ENCODE data around the gene KRTAP29-1. TPM values are rescaled to one million over a fixed set of nuclear protein-coding genes. Genes with fewer than 3 reads are reported as not detected.

The KRTAP29-1 gene
- polyA plus RNA-seq, 1 donor: not detected

- DNase-seq (ENCODE audit: low read depth): no peak
Measured at GRCh38 chr17:41328207-41328606, 25.6 kb upstream of the KRTAP29-1 start.

- DNase-seq (ENCODE audit: low read depth): no peak
Measured at GRCh38 chr17:41327411-41328120, 24.9 kb upstream of the KRTAP29-1 start.

GRCh38 chr17:41326173-41327145 is 23.8 kb upstream of the KRTAP29-1 start:
- DNase-seq (ENCODE audit: low read depth): no peak

GRCh38 chr17:41325611-41326010 is 23.0 kb upstream of the KRTAP29-1 start:
- DNase-seq (ENCODE audit: low read depth): no peak

- DNase-seq (ENCODE audit: low read depth): no peak
Measured at GRCh38 chr17:41325126-41325525, 22.5 kb upstream of the KRTAP29-1 start.

DNA sequence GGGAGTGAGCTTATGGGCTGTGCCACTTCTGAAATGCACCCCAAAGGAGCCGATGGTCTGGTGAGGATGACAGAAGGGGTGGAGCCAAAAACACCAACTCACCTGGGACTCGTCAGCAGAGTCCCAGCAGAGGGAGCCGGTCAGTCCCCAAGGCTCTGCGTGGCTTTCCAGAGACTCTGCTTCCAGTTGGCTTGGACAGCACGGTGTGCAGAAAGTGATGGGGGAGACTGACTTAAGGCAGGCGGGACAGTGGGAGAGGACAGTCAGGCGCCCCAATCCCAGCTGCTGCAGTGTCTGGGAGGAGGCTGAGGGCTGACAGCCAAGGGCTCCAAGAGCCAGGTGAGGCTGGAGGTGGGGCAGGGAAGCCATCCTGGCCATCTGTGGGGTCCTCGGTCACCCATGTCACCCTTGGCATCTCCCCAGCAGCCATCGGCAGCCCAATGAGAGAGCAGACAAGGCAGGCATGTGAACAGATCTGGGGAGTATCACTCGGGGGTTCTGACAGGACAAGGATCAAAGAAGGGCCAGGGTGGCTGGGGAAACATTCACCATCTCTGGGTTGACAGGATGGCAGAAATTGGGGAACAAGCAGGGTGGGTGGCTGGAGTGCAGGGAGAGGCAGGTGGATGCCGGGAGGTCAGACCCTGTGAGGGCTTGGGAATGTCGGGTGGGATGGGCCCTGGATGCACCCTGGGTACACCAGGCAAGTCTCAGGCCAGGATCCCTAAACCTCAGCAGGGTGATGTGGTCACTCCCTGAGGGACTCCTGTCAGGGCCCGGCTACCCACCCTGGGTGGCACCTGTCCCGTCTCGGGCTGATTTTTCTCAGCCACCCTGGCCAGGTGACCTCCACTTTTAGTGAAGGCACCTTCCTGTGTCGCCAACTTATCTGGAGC is 21.8 kb upstream of the KRTAP29-1 start:
- no peak for DNase-seq (ENCODE audit: low read depth)

- no peak for DNase-seq (ENCODE audit: low read depth)
Measured at GRCh38 chr17:41322903-41323895, 20.5 kb upstream of the KRTAP29-1 start.

- peak; percentile 8 for DNase-seq (ENCODE audit: low read depth)
Measured at GRCh38 chr17:41322094-41322902, 19.6 kb upstream of the KRTAP29-1 start.

DNA sequence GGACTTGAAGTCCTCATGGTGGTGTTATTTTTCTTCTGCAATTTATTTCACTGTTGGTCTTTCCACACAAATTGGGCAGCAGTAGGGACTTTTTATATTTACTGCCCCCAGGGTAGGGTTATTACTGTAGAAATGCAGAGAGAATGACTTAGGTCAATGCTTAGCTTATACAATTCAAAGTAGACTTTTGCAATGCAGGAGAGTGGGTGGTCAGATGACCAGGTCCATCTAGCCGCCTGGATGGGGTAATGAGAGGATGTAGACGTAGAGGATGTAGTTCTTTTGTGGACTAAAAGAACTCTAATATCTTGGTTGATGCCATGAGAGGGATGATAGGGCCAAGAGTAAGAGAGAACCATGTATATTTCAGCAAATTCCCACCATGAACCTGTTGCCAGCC is 15.6 kb upstream of the KRTAP29-1 start:
- no peak for DNase-seq (ENCODE audit: low read depth)

DNA sequence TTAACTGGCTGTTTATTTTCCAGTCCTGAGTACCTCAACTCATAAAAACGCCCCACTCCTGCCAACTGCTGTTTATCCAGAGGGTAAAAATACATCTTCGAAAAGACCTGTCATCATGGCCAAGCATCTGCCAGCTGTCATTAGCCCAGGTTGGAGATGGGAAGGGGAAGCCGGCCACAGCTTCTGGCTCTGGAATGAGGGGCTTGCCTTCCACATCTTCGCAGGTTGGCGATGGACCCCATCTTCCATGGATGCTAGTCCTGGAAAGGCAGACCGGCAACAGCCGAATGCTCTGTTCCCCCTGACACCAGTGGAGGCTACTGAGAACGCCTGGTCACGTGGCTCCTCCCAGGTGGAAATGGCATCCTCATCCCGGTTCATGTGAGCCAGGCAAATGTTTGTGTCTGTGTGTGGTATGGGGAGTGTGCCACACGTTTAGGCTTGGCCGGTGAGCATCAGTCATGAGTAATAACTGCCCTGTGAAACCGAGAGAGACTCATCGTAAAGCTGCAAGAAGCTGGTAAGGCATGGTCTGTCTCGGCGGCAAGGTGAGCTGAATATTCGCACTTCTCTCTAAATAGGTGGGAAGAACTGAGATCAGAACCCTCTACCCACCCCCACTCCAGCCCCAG is 13.3 kb upstream of the KRTAP29-1 start:
- no peak for DNase-seq (ENCODE audit: low read depth)

GRCh38 chr17:41315204-41315794 is 12.6 kb upstream of the KRTAP29-1 start, which contains the start of gene KRTAP17-1:
TSS of gene KRTAP17-1 (minus strand) at chr17:41315710. CDS start at chr17:41315650, 60 bp downstream.
- no peak for DNase-seq (ENCODE audit: low read depth)

GRCh38 chr17:41311111-41311510 is 8.5 kb upstream of the KRTAP29-1 start:
- no peak for DNase-seq (ENCODE audit: low read depth)

DNA sequence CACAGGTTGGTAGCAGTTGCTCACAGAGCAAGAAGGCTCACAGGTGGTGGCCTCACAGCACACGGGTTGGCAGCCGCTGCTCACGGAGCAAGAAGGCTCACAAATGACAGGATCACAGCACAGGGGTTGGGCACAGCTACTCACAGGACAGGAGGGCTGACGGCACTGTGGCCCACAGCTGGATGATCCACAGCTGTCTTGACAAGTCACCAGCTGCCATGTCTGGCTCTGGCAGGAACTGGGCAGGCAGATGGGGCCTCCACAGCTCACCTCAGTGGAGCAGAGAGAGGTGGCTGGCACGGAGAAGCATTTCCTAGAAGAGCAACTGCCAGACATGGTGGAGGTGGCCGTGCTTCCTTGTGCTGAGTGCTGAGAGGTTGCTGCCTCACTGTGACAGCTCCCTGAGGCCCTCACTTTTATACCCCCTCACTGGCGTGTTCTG is 6.3 kb upstream of the KRTAP29-1 start, which contains the start of gene KRTAP16-1:
Gene KRTAP16-1 (minus strand): TSS at position 392 of the 442 bp plus-strand sequence. CDS start 56 bp downstream, at position 336.
- DNase-seq (ENCODE audit: low read depth): no peak

DNA sequence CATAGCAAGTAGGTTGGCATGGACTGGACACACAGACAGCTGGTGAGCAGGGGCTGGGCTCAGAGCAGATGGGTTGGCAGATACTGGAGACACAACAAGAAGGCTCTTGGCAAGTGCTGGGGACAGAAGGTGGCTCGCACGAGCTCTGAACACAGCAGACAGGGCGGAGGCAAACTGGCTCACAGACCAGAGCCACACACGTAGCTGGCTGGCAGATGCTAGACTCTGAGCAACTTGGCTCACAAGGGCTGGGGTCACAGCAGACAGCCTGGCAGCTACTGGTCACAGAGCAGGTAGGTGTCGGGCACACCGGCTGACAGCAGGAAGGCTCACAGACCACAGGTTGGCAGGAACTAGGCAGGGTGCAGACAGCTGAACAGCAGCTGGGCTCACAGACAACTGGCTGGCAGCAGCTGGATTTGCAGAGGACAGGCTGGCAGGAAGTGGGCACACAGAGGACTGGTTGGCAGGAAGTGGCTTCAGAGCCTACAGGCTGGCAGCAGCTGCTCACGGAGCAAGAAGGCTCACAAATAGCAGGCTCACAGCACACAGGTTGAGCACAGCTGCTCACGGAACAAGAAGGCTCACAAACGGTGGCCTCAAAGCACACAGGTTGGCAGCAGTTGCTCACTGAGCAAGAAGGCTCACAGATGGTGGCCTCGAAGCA is 5.7 kb upstream of the KRTAP29-1 start:
- peak; percentile 20 for DNase-seq (ENCODE audit: low read depth)

- DNase-seq (ENCODE audit: low read depth): no peak
Measured at GRCh38 chr17:41307647-41308046, 5.0 kb upstream of the KRTAP29-1 start.

- no peak for DNase-seq (ENCODE audit: low read depth)
Measured at GRCh38 chr17:41304091-41304490, 1.4 kb upstream of the KRTAP29-1 start.

- no peak for DNase-seq (ENCODE audit: low read depth)
Measured at GRCh38 chr17:41302981-41303380, 330 bp upstream of the KRTAP29-1 start.

All from forelimb muscle (tissue), 1 donor.